Sigmoid colon (tissue), 4 donors: ENCODE results near the gene STOX1.

Experiments
- CTCF ChIP-seq, 4 experiments: fragments of 450-650 bp in 3 of 4; fragments of 200-600 bp in 1 of 4; IDR thresholded peaks; one replicate each; pipeline ENCODE4 v1.5.1; 2016 to 2019; ENCODE audit warnings: antibody characterized with exemption in 4 of 4, mild to moderate bottlenecking in 3 of 4, moderate library complexity in 2 of 4
- EP300 ChIP-seq, 4 donors: sonication (generic); formaldehyde crosslinking; IDR thresholded peaks; one replicate each; pipeline ENCODE4 v1.6.1; 2017; ENCODE audit warnings: antibody characterized with exemption in 4 of 4
- POLR2AphosphoS5 ChIP-seq, 4 donors: sonication (generic); formaldehyde crosslinking; IDR thresholded peaks; one replicate each; pipeline ENCODE4 v1.6.1; 2017; ENCODE audit warnings: antibody characterized with exemption in 4 of 4

GRCh38 chr10:68861253-68861652 lies 33.9 kb downstream of the STOX1 start:
- TF ChIP-seq POLR2AphosphoS5 (IDR thresholded peaks at IDR 0.05) (no peak), CTCF (IDR thresholded peaks at IDR 0.05) (no peak), EP300 (IDR thresholded peaks at IDR 0.05) (no peak)
